ENCODE data around the gene MRPS26. TPM values are rescaled to one million over a fixed set of nuclear protein-coding genes. Genes with fewer than 3 reads are reported as not detected.

Gene MRPS26
- total RNA-seq, 1 experiment from 2014 or later: 105 TPM

DNA sequence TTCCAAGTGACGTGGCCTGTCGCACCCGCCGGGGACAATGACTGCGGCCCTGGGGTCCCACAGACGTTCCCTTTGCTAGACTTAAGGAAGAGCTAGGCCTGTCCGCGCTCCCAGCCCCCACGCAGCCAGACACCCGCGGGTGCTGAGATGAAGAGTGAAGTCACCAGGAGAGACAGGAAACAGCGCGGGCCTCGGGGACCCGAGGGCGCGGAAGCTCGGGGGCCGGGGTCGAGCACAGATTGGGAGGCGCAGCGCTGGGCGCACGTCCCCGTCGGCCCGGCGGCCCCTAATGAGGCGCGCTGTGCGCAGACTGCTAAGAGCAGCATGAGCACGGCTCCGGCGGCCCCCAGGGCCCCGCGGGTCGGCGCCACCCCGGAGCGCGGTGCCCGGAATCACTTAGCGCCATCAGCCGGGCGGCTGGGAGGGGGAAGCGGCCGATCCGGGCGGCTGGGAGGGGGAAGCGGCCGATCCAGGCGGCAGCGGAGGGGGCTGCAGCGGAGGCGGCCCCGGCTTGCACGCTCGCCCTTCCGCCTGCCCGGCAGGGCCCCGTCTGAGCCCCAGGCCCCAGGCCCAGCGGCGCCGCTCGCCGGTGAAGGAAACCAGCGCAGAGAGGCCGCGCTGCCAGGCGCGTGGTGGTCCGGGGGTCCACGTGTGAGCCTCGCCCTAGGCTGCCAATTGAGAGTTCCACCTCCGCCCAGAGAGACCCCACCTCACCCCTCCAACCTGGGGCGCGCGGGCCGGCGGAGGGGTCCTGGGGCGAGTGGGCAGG is 46.9 kb downstream of the MRPS26 start:
- TF ChIP-seq, protein P1, sequence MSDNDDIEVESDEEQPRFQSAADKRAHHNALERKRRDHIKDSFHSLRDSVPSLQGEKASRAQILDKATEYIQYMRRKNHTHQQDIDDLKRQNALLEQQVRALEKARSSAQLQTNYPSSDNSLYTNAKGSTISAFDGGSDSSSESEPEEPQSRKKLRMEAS (CRISPR knock-in tag; IDR thresholded peaks at IDR 0.05): peak; percentile 20; the same call in 1 of the 2 replicates
- no peak for TF ChIP-seq GABPB1 (CRISPR knock-in tag; IDR thresholded peaks at IDR 0.05)
- TF ChIP-seq TP53 (CRISPR knock-in tag; IDR thresholded peaks at IDR 0.05): peak; percentile 33; the same call in 1 of the 2 replicates
- no peak for TF ChIP-seq TCF7 (CRISPR knock-in tag; IDR thresholded peaks at IDR 0.05; ENCODE audit: low read depth)
- TF ChIP-seq EMX1 (CRISPR knock-in tag; IDR thresholded peaks at IDR 0.05): no peak
- TF ChIP-seq ESRRA (CRISPR knock-in tag; IDR thresholded peaks at IDR 0.05; ENCODE audit: borderline replicate concordance): no peak
- peak; percentile 80 for TF ChIP-seq ZNF423 (CRISPR knock-in tag; IDR thresholded peaks at IDR 0.05)
- no peak for TF ChIP-seq CBFB (CRISPR knock-in tag; IDR thresholded peaks at IDR 0.05; ENCODE audit: low read depth)
- TF ChIP-seq KAT7 (CRISPR knock-in tag; IDR thresholded peaks at IDR 0.05; ENCODE audit: borderline replicate concordance): 0 out of 2 replicates have a peak, but pooled peaks have one; percentile 23
- Mint-ChIP-seq H3K27me3 (ENCODE audit: low read depth) (peaks cover 32% of the 10 kb centered on the region), H3K36me3 (no peaks in the 10 kb centered on the region), H3K4me3 (peak overlapping the region; percentile 88), H3K27ac (0 out of 2 replicates have a peak overlapping the region, but pooled peaks have one; percentile 89), H3K9me3 (peaks cover 3% of the 10 kb centered on the region), H3K4me1 (peaks cover 2% of the 10 kb centered on the region)
- ChIA-PET POLR2A (interaction anchor here (0.5 kb wide), 1 partner anchor 84 kb away, joined by 3 read pairs; no protein-coding TSS in a partner anchor), CTCF (interaction anchor here (0.8 to 1.4 kb wide), 7 partner anchors 12 to 337 kb away, joined by 3 to 5 read pairs (median 4); no protein-coding TSS in a partner anchor)
- DNase-seq (ENCODE audit: low spot score) (peak; percentile 61), ATAC-seq (peak; percentile 77)

DNA sequence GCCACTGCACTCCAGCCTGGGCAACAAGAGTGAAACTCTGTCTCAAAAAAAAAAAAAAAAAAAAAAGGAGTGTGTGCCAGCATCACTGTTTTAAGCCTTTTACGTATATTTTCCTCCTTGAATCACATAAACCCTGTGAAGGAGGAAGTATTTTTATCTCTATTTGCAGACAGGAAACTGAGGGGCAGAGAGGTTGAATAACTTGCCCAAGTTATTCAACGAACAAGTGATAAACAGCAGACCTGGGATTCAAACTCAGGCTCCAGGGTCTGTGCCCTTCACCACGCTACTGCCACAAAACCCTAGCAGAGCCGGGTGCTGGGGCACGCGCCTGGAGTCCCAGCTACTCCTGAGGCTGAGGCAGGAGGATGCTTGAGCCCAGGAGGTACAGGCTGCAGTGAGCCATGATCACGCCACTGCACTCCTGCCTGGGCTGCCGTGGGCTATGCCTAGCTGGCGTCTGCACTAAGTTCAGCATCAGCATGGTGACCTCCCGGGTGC is 48.1 kb downstream of the MRPS26 start:
- TF ChIP-seq ZNF416 (CRISPR knock-in tag; IDR thresholded peaks at IDR 0.05) (no peak), NFYB (CRISPR knock-in tag; conservative IDR thresholded peaks at IDR 0.05; ENCODE audit: low read depth) (no peak), NR1H2 (CRISPR knock-in tag; IDR thresholded peaks at IDR 0.05) (no peak), ZNF317 (CRISPR knock-in tag; IDR thresholded peaks at IDR 0.05; ENCODE audit: borderline replicate concordance, low read depth) (no peak), ZBTB21 (CRISPR knock-in tag; IDR thresholded peaks at IDR 0.05; ENCODE audit: borderline replicate concordance) (no peak), ATF1 (CRISPR knock-in tag; IDR thresholded peaks at IDR 0.05) (no peak), ETV6 (CRISPR knock-in tag; IDR thresholded peaks at IDR 0.05) (no peak), NFATC4 (CRISPR knock-in tag; IDR thresholded peaks at IDR 0.05) (no peak)
- TF ChIP-seq, protein P2, sequence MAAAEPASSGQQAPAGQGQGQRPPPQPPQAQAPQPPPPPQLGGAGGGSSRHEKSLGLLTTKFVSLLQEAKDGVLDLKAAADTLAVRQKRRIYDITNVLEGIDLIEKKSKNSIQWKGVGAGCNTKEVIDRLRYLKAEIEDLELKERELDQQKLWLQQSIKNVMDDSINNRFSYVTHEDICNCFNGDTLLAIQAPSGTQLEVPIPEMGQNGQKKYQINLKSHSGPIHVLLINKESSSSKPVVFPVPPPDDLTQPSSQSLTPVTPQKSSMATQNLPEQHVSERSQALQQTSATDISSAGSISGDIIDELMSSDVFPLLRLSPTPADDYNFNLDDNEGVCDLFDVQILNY (CRISPR knock-in tag; IDR thresholded peaks at IDR 0.05): no peak
- TF ChIP-seq, protein P3, sequence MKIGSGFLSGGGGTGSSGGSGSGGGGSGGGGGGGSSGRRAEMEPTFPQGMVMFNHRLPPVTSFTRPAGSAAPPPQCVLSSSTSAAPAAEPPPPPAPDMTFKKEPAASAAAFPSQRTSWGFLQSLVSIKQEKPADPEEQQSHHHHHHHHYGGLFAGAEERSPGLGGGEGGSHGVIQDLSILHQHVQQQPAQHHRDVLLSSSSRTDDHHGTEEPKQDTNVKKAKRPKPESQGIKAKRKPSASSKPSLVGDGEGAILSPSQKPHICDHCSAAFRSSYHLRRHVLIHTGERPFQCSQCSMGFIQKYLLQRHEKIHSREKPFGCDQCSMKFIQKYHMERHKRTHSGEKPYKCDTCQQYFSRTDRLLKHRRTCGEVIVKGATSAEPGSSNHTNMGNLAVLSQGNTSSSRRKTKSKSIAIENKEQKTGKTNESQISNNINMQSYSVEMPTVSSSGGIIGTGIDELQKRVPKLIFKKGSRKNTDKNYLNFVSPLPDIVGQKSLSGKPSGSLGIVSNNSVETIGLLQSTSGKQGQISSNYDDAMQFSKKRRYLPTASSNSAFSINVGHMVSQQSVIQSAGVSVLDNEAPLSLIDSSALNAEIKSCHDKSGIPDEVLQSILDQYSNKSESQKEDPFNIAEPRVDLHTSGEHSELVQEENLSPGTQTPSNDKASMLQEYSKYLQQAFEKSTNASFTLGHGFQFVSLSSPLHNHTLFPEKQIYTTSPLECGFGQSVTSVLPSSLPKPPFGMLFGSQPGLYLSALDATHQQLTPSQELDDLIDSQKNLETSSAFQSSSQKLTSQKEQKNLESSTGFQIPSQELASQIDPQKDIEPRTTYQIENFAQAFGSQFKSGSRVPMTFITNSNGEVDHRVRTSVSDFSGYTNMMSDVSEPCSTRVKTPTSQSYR (CRISPR knock-in tag; IDR thresholded peaks at IDR 0.05): no peak
- TF ChIP-seq, protein P4, sequence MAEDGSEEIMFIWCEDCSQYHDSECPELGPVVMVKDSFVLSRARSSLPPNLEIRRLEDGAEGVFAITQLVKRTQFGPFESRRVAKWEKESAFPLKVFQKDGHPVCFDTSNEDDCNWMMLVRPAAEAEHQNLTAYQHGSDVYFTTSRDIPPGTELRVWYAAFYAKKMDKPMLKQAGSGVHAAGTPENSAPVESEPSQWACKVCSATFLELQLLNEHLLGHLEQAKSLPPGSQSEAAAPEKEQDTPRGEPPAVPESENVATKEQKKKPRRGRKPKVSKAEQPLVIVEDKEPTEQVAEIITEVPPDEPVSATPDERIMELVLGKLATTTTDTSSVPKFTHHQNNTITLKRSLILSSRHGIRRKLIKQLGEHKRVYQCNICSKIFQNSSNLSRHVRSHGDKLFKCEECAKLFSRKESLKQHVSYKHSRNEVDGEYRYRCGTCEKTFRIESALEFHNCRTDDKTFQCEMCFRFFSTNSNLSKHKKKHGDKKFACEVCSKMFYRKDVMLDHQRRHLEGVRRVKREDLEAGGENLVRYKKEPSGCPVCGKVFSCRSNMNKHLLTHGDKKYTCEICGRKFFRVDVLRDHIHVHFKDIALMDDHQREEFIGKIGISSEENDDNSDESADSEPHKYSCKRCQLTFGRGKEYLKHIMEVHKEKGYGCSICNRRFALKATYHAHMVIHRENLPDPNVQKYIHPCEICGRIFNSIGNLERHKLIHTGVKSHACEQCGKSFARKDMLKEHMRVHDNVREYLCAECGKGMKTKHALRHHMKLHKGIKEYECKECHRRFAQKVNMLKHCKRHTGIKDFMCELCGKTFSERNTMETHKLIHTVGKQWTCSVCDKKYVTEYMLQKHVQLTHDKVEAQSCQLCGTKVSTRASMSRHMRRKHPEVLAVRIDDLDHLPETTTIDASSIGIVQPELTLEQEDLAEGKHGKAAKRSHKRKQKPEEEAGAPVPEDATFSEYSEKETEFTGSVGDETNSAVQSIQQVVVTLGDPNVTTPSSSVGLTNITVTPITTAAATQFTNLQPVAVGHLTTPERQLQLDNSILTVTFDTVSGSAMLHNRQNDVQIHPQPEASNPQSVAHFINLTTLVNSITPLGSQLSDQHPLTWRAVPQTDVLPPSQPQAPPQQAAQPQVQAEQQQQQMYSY (CRISPR knock-in tag; IDR thresholded peaks at IDR 0.05): no peak
- TF ChIP-seq, protein P5, sequence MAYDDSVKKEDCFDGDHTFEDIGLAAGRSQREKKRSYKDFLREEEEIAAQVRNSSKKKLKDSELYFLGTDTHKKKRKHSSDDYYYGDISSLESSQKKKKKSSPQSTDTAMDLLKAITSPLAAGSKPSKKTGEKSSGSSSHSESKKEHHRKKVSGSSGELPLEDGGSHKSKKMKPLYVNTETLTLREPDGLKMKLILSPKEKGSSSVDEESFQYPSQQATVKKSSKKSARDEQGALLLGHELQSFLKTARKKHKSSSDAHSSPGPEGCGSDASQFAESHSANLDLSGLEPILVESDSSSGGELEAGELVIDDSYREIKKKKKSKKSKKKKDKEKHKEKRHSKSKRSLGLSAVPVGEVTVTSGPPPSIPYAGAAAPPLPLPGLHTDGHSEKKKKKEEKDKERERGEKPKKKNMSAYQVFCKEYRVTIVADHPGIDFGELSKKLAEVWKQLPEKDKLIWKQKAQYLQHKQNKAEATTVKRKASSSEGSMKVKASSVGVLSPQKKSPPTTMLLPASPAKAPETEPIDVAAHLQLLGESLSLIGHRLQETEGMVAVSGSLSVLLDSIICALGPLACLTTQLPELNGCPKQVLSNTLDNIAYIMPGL (CRISPR knock-in tag; IDR thresholded peaks at IDR 0.05): no peak
- POLR2A ChIA-PET: no interaction called here
- Mint-ChIP-seq H3K27me3 (ENCODE audit: low read depth) (peaks cover 32% of the 10 kb centered on the region), H3K4me3 (no peak overlapping the region), H3K36me3 (no peaks in the 10 kb centered on the region), H3K4me1 (peaks cover 2% of the 10 kb centered on the region), H3K9me3 (peaks cover 3% of the 10 kb centered on the region), H3K27ac (no peak overlapping the region)
- CTCF ChIA-PET: interaction anchor here (0.6 to 0.9 kb wide), 3 partner anchors 7 to 41 kb away, joined by 3 to 4 read pairs (median 4); no protein-coding TSS in a partner anchor
- ATAC-seq (no peak), DNase-seq (ENCODE audit: low spot score) (no peak)

Measured in WTC11 (cell line).